K562 (cell line): ENCODE measurements around the gene DPM2. TPM values are rescaled to one million over a fixed set of nuclear protein-coding genes. Genes with fewer than 3 reads are reported as not detected.
A peak's percentile ranks its signal among the peaks of the same experiment; 100 is the strongest.

ENCODE experiments used
- ATF2 ChIP-seq: sonication (generic); formaldehyde crosslinking; IDR thresholded peaks from 2 replicates; pipeline ENCODE4 v1.8.1; 2022; ENCODE audit warnings: missing genetic modification reagents
- EP400 ChIP-seq: fragments of 450-650 bp; IDR thresholded peaks from 2 replicates; pipeline ENCODE4 v1.6.1; 2017; ENCODE audit warnings: antibody characterized with exemption, mild to moderate bottlenecking, moderate library complexity
- NFRKB ChIP-seq: fragments of 450-650 bp; IDR thresholded peaks from 2 replicates; pipeline ENCODE4 v1.6.1; 2016; ENCODE audit warnings: low read depth
- PBX2 ChIP-seq, 2 experiments: IDR thresholded peaks in 1 of 2; conservative IDR thresholded peaks in 1 of 2; 2 replicates each; pipeline ENCODE4 v1.6.1; 2016; ENCODE audit warnings: low read depth in 2 of 2, mild to moderate bottlenecking in 1 of 2, missing compliant biosample characterization in 1 of 2, missing genetic modification characterization in 1 of 2, moderate library complexity in 1 of 2
- PRDM10 ChIP-seq: fragments of 450-650 bp; IDR thresholded peaks from 2 replicates; pipeline ENCODE4 v1.6.1; 2018; ENCODE audit not compliant: partially characterized antibody
- REST ChIP-seq, 2 experiments: fragments of 450-650 bp; formaldehyde crosslinking in 1 of 2; IDR thresholded peaks; 2 replicates each; pipeline versions ENCODE4 v1.4.0 to v1.6.1; 2014 to 2020; ENCODE audit warnings: mild to moderate bottlenecking in 2 of 2, borderline replicate concordance in 1 of 2, low read depth in 1 of 2
- RHOXF2B ChIP-seq: fragments of 250-450 bp; sonication (Bioruptor Pico); conservative IDR thresholded peaks from 2 replicates; pipeline ENCODE4 v1.5.1; 2021
- SMAD1 ChIP-seq: fragments of 150-350 bp; IDR thresholded peaks from 2 replicates; pipeline ENCODE4 v1.6.1; 2014; ENCODE audit warnings: low read length, low read depth; ENCODE audit not compliant: partially characterized antibody
- TCF15 ChIP-seq: fragments of 250-450 bp; sonication (Bioruptor Pico); IDR thresholded peaks from 2 replicates; pipeline ENCODE4 v1.8.0; 2022; ENCODE audit warnings: moderate library complexity, mild to moderate bottlenecking, inconsistent platforms
- ZSCAN32 ChIP-seq: fragments of 450-650 bp; formaldehyde crosslinking; IDR thresholded peaks from 2 replicates; pipeline ENCODE4 v1.4.0; 2020; ENCODE audit warnings: mild to moderate bottlenecking, moderate library complexity
- polyA plus RNA-seq, 8 experiments: library from polyadenylated mRNA; depleted of rRNA in 4 of 8; stranded (reverse) in 5 of 8; unstranded in 3 of 8; fragments of >200 nt; fragmentation: Nextera tagmentation in 2 of 8; fragmentation: Illumina TruSeq in 1 of 8; extraction: Ambion mirVana in 2 of 8; extraction: Trizol in 1 of 8; gene quantifications; 2 replicates each; pipeline versions ENCODE4 v1.2.1 to v1.2.3, GENCODE V29; 2011 to 2014; ENCODE audit warnings: inconsistent platforms in 1 of 8, missing spikeins in 1 of 8
- total RNA-seq, 7 experiments: library from RNA; depleted of rRNA in 6 of 7; stranded (reverse); fragments of >200 nt in 6 of 7; fragmentation: Illumina TruSeq in 2 of 7; extraction: Trizol in 2 of 7; gene quantifications; 2 replicates each; pipeline versions ENCODE4 v1.2.1 to v1.2.3, GENCODE V29; 2011 to 2021; ENCODE audit warnings: low replicate concordance in 1 of 7

DPM2 gene
- total and polyA plus RNA-seq, 9 of the 15 experiments (the other 6 are each of a cell fraction or from before 2014, with no cell fraction given), result 43.5 to 126 (median 71.1) TPM

GRCh38 chr9:127935765-127936221 is 1.9 kb downstream of the DPM2 start (continued):
- no peak for TF ChIP-seq PBX2 (CRISPR knock-in tag; IDR thresholded peaks at IDR 0.05; ENCODE audit: low read depth)
- peak; percentile 86 for TF ChIP-seq PBX2 (tag; conservative IDR thresholded peaks at IDR 0.05; ENCODE audit: low read depth)
- no peak for TF ChIP-seq EP400
- TF ChIP-seq REST (IDR thresholded peaks at IDR 0.05; ENCODE audit: borderline replicate concordance), result no peak
- TF ChIP-seq REST (CRISPR knock-in tag; IDR thresholded peaks at IDR 0.05; ENCODE audit: low read depth), result no peak
- no peak for TF ChIP-seq ZSCAN32 (CRISPR knock-in tag)
- no peak for TF ChIP-seq RHOXF2B
- no peak for TF ChIP-seq ATF2 (CRISPR knock-in tag)
- TF ChIP-seq TCF15 (CRISPR knock-in tag), result no peak
- no peak for TF ChIP-seq NFRKB
- no peak for TF ChIP-seq PRDM10
- TF ChIP-seq SMAD1, result no peak
